HPDE6-E6E7 (cell line): ENCODE results near the gene CYBRD1.
"Not testable (repeated sequence)": the region's sequence is repeated elsewhere in the genome, so short reads cannot be mapped to it uniquely, and the experiment has no call there.

ENCODE experiments used
- DNase-seq: peaks from one replicate; pipeline ENCODE4 v3.0.0; 2011; ENCODE audit warnings: missing footprints; ENCODE audit errors: extremely low spot score

Gene CYBRD1

GRCh38 chr2:171522052-171522787 is at the start of gene CYBRD1:
Gene CYBRD1 (plus strand): TSS chr2:171522474. CDS start chr2:171522546, 72 bp downstream.
- DNase-seq = no peak

- DNase-seq = no peak
Measured at GRCh38 chr2:171475979-171476378, 46.3 kb upstream of the CYBRD1 start.

DNA sequence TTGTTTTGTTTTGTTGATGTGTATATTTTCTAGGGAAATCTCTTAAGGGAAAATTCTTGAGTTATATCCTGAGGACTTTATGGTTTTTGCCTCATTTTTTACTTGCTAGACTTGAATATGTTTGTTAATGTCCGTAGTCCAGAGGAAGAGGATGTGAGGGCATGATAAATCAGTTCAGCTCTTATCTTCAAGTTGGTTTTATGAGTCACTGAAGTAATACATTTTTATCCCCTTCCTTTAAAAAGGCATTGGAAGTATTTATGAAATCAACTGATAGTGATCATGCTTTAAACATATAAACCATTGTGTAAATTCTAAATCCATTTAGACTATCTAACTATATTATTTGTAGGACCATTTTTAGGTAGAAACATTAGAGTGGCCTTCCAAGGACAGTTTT is 43.9 kb upstream of the CYBRD1 start:
- no peak for DNase-seq

DNA sequence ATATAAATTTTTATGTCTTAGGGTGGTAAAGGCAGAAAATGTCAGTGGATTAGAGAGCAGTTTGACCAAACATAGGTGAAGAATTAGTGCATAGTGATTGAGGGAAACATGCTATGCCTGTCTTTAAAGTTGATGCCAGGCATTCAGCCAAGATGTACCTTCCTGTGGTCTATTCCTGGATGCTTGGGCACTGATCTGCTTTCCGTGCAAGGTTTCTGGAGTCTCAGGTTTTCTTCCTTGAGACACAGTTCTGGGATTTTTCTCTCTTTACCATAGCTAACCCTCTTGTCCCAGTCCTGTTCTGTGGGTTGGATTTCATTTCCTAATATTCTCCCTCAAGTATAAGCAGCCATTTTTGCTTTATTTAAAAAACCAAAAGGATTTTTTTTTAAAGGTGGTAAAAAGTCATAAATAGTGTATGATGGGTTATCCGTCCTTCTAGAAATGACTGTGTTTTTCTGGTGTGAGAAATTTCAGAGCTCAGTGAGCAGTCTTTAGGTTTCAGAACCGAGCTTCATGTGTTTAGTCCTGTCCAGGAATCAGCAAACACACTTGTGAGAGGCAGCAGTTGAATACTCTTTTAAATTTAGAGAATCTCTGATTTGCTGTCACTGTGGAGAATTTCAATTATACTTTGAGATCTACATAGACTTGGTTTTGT is 43.0 kb upstream of the CYBRD1 start:
- DNase-seq = no peak

DNA sequence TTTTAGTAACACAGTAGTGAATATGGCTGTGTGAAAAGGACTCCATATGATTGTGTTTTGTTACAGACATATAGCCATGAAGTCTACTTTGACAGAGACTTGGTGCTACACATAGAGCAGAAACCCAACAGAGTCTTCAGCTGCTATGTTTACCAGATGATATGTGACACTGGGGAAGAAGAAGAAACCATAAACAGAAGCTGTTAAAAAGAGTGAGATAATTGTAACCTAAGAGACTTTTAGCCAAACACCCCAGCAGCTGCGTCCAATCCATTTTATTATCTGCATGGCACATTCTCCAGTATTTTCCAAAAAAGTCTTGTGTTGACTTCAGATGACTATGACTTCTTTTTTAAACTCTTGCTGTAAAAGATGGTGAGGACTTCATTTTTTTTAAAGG is 41.4 kb upstream of the CYBRD1 start:
- DNase-seq = no peak

- no peak for DNase-seq
Measured at GRCh38 chr2:171482308-171482707, 40.0 kb upstream of the CYBRD1 start.

DNA sequence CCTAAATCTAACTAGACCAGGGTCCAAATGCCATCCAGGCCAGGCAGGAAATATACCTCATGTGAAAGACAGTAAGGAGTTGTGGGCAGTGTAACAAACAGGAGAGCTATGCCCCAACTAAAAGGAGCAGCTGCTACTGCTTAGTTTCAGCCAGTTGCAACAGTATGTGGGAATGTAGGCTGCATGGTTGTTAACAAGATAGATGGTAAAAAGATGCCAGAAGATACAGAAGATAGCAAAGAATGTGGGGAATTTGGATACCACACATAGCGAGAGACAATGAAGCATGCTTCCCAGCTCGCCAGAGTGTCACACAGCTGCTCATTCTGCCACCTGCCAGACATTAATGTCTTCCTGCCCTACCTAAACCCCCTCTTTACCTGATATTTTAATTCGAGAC is 39.4 kb upstream of the CYBRD1 start:
- no peak for DNase-seq

DNA sequence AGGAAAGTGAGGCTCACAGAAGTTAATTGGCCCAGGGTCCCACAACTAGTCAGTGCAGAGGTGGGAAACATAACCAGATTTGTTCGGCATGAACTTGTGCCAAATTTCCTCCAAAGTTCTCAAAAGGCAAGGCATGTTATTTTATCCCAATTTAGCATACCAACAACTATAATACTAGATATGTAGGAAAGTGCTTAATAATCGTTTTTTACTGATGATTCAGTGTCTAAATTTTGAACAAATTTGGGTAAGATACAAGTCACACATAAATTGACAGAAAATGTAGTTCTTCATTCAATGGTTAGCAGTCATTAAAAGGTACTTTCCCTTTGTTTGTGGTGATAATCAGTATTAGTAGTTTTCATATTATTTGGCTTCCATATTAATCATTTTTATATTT is 38.5 kb upstream of the CYBRD1 start:
- DNase-seq = no peak

- no peak for DNase-seq
Measured at GRCh38 chr2:171485116-171485515, 37.2 kb upstream of the CYBRD1 start.

DNA sequence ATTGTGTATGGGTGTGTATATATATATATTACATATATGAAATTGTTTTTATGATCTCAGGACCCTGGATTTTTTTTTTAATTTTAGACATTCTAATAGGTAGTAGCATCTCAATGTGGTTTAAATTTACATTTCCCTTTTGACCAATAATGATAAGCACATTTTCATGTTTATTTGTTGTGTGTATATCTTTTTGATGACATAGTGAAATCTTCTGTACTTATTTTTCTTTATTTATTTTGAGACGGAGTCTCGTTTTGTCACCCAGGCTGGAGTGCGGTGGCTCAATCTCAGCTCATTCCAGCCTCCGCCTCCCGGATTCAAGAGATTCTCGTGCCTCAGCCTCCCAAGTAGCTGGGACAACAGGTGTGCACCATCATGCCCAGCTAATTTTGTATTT is 35.1 kb upstream of the CYBRD1 start:
- no peak for DNase-seq

- no peak for DNase-seq
Measured at GRCh38 chr2:171487803-171488259, 34.4 kb upstream of the CYBRD1 start.

DNA sequence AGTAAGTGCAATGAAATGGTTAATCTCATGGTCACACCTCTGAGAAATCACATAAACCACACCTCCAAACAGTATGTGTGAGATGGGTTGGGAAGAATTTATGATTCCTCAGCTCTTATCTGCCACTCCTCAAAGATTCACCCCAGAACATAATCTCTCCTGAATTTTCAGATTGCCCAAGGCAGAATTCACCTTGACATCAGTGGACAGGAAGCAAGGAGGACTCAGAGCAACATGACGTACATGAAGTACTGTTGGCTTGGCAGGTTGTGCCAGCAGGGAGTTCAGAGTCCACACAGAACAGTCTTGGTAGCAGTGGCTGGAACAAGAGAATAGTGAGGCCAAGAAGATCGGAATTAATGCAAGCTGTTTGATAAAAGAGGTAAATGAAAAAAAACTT is 31.7 kb upstream of the CYBRD1 start:
- DNase-seq = peak; percentile 46

DNA sequence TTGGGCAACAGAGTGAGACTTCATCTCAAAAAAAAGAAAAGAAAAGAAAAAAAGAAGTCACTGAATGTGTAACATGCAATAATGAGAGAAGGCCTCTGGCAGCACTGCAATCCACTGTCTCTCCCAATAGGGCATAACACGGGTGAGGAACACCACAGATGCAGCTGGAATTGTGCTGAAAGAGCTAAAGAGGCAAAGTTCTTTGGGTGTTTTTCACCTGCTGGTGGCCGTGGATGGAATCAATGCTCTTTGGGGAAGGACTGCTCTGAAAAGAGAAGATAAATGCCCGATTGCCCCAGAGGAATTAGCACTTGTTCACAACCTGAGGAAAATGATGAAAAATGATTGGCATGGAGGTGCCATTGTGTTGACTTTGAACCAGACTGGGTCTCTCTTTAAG is 31.0 kb upstream of the CYBRD1 start:
- DNase-seq = no peak

DNA sequence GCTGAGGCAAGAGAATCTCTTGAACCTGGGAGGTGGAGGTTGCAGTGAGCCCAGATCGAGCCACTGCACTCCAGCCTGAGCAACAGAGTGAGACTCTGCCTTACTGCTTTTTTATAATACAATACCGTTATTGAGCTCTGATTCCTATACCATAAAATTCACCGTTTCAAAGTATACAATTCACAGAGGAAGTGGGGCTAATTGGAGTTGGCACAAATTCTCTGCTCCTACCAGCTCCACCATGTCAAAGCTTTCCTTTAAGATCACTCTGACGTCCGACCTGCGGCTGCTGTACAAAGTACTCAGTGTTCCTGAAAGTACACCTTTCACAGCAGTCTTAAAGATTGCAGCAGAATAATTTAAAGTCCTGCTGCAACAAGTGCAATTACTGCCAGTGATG is 29.6 kb upstream of the CYBRD1 start:
- no peak for DNase-seq

DNA sequence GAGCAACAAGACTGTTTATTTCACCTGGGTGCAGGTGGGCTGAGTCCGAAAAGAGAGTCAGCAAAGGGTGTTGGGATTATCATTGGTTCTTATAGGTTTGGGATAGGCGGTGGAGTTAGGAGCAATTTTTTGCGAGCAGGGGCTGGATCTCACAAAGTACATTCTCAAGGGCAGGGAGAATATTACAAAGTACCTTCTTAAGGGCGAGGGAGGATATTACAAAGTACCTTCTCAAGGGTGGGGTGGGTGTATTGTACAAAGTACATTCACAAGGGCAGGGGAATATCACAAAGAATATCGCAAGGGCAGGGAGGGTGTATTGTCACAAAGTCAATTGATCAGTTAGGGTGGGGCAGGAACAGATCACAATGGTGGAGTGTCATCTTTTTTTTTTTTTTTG is 24.6 kb upstream of the CYBRD1 start:
- not testable (repeated sequence) for DNase-seq

GRCh38 chr2:171505374-171505773 is 16.9 kb upstream of the CYBRD1 start:
- DNase-seq = no peak

DNA sequence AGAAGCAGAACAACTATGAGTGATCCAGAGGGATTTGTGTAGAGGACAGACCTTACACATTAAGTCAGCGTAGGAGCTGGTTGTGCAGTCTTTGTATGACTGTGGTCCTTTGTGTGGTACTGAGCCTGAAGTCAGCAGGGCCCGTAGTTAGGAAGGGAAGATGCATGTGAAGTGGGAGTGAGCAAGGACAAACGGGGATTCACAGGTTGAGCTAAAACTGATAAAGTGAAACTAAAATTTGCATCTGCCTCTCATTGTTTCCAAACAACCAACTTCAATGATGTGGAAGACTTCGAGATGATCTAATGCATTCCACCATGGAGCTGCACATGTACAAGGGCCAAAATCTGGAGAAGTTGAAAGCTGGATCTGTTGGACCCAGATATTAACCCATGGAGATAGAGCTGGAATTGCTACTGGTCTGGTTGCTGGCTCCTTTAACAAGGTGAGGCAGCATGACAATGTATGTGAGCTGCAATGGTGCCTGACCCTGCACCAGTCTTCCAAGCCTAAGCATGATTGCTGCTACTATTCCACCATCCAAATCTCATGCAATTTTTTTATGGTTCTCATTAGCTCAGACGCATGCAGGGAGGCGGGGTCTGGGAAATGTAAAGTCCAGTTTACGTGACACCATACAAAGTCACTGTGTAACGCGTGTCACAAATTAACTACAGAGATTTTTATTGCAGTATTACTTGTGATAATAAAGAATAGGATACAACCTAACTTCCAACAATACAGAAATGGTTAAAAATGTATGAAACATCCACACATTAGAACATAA is 12.1 kb upstream of the CYBRD1 start:
- no peak for DNase-seq

GRCh38 chr2:171512014-171512413 is 10.3 kb upstream of the CYBRD1 start:
- DNase-seq = no peak

DNA sequence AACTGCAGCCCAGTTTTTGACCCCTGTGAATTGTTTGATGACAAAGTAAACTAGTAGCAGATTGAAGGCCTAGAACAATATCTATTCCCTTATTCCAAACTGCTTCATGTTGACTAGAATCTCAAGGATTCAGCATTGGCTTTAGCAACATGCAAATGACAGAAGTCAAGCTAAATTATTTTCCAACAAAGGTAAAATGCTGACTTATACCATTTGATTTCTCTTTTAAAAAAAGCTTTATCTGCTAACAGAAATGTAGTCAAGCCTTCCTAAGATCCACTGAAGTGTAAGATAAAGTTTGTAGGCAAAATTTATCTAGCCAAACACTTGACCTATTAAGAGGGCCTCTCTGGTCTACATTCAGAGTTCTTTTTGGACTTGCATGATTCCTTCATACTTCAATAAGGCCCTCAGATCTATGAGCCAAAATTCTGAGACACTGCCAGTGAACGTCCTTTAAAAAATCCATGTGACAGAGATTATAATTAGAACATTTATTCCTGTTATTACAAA is 9.5 kb upstream of the CYBRD1 start:
- DNase-seq = no peak

DNA sequence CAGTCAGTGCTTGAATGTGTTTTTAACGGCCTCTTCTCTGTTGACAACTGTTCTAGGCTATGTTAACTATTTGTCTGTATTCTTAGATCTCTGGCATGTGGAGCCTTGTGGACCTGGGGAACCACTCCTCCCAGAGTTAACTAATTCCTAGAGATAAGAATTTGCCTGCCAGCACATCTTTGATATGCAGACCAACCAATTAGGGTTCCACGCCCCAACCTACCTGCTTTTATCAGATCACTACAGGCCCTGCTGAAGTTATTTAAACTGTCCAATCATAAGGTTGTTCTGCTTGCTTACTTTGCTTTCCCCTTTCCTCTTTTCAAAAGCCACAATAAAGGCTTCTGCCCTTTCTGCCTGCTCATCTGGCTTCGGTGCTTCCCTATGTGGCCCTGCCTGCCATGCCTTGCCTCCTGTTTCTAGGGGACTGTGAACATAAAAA is 8.5 kb upstream of the CYBRD1 start:
- DNase-seq = no peak

DNA sequence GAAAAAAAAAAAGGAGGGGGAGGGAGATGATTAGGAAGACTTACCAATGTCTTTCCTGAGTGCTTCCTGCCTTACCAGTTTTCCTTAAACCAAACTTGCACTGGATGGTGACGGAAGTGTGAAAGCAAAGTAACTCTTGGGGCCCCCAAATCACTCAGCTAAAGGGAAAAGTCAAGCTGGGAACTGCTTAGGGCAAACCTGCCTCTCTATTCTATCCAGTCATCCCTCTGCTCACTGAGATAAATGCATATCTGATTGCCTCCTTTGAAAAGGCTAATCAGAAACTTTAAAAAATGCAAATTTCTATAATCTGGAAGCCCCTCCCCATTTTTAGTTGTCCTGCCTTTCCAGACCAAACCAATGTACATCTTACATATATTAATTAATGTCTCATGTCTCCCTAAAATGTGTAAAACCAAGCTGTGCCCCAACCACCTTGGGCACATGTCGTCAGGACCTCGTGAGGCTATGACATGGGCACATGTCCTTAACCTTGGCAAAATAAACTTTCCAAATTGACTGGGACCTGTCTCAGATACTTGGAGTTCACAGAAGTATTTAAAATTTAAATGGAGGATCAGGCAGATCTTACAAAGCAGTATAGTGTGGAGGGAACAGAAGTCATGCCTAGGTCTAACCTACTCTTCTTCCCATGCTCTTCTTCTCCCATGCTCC is 7.2 kb upstream of the CYBRD1 start:
- no peak for DNase-seq
